Measurements from ENCODE around the gene PPCDC.

Gene PPCDC

GRCh38 chr15:75023181-75023871 lies at the start of gene PPCDC:
Gene PPCDC (plus strand): TSS chr15:75023590. CDS start chr15:75028319, 4,729 bp downstream.
- peak; percentile 95 for DNase-seq

GRCh38 chr15:74976159-74976558 lies 47.2 kb upstream of the PPCDC start:
- no peak for DNase-seq

- no peak for DNase-seq
Measured at GRCh38 chr15:74977599-74977998, 45.8 kb upstream of the PPCDC start.

- DNase-seq, result no peak
Measured at GRCh38 chr15:74978077-74978476, 45.3 kb upstream of the PPCDC start.

- DNase-seq, result no peak
Measured at GRCh38 chr15:74978503-74978902, 44.9 kb upstream of the PPCDC start.

GRCh38 chr15:74982183-74982582 lies 41.2 kb upstream of the PPCDC start:
- no peak for DNase-seq

- no peak for DNase-seq
Measured at GRCh38 chr15:74983725-74984231, 39.6 kb upstream of the PPCDC start.

- DNase-seq, result peak; percentile 16
Measured at GRCh38 chr15:74988007-74988800, 35.2 kb upstream of the PPCDC start.

- no peak for DNase-seq
Measured at GRCh38 chr15:74989527-74989926, 33.9 kb upstream of the PPCDC start.

- no peak for DNase-seq
Measured at GRCh38 chr15:74992619-74993018, 30.8 kb upstream of the PPCDC start.

GRCh38 chr15:74994236-74994635 lies 29.2 kb upstream of the PPCDC start:
- DNase-seq, result no peak

- DNase-seq, result no peak
Measured at GRCh38 chr15:74994685-74995084, 28.7 kb upstream of the PPCDC start.

GRCh38 chr15:74995182-74995778 lies 28.1 kb upstream of the PPCDC start, which contains the start of gene SCAMP5:
Gene SCAMP5 (plus strand): TSS chr15:74995563. CDS start chr15:75011840, 16,277 bp downstream.
- peak; percentile 93 for DNase-seq

- DNase-seq, result no peak
Measured at GRCh38 chr15:74995779-74996765, 27.3 kb upstream of the PPCDC start.

GRCh38 chr15:74997141-74997540 lies 26.2 kb upstream of the PPCDC start:
- no peak for DNase-seq

- DNase-seq, result no peak
Measured at GRCh38 chr15:74997543-74997942, 25.8 kb upstream of the PPCDC start.

GRCh38 chr15:75001310-75001709 lies 22.1 kb upstream of the PPCDC start:
- DNase-seq, result no peak

GRCh38 chr15:75002398-75002797 lies 21.0 kb upstream of the PPCDC start:
- no peak for DNase-seq

GRCh38 chr15:75007216-75007615 lies 16.2 kb upstream of the PPCDC start:
- DNase-seq, result no peak

- no peak for DNase-seq
Measured at GRCh38 chr15:75008221-75008625, 15.2 kb upstream of the PPCDC start.

GRCh38 chr15:75008629-75009326 lies 14.6 kb upstream of the PPCDC start:
- DNase-seq, result no peak

- DNase-seq, result no peak
Measured at GRCh38 chr15:75016431-75016830, 7.0 kb upstream of the PPCDC start.

Measured in CD4-positive, alpha-beta T cell treated with Interleukin-12 subunit alpha and Interleukin-12 subunit beta, for 1 hour (primary cell).